Measurements from ENCODE around the gene FMN1.

Gene FMN1

GRCh38 chr15:33119865-33120264, 74.6 kb downstream of the FMN1 start:
- Histone ChIP-seq H3K4me1 (no peaks in the 10 kb centered on the region), H3K4me2 (ENCODE audit: low read length) (no peak overlapping the region), H3K9ac (no peak overlapping the region), H3K36me3 (ENCODE audit: control insufficient read depth, insufficient read depth, low read length) (no peaks in the 10 kb centered on the region), H3K79me2 (no peaks in the 10 kb centered on the region), H3K4me3 (ENCODE audit: low read depth, low read length) (no peak overlapping the region), H3K9me3 (ENCODE audit: control insufficient read depth, low read length) (no peaks in the 10 kb centered on the region), H3K27me3 (ENCODE audit: control insufficient read depth, insufficient read depth, low read length) (no peaks in the 10 kb centered on the region), H3K27ac (no peak overlapping the region), H2AFZ (no peak overlapping the region)
- TF ChIP-seq, protein P1, sequence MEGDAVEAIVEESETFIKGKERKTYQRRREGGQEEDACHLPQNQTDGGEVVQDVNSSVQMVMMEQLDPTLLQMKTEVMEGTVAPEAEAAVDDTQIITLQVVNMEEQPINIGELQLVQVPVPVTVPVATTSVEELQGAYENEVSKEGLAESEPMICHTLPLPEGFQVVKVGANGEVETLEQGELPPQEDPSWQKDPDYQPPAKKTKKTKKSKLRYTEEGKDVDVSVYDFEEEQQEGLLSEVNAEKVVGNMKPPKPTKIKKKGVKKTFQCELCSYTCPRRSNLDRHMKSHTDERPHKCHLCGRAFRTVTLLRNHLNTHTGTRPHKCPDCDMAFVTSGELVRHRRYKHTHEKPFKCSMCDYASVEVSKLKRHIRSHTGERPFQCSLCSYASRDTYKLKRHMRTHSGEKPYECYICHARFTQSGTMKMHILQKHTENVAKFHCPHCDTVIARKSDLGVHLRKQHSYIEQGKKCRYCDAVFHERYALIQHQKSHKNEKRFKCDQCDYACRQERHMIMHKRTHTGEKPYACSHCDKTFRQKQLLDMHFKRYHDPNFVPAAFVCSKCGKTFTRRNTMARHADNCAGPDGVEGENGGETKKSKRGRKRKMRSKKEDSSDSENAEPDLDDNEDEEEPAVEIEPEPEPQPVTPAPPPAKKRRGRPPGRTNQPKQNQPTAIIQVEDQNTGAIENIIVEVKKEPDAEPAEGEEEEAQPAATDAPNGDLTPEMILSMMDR (IDR thresholded peaks at IDR 0.05), result no peak

- no peak overlapping the region for H3K9ac ChIP-seq
Measured at GRCh38 chr15:33119273-33119672, 75.2 kb downstream of the FMN1 start.

GRCh38 chr15:33116198-33116597, 78.3 kb downstream of the FMN1 start:
- no peak overlapping the region for H3K4me3 ChIP-seq (ENCODE audit: low read depth, low read length)
- no peak overlapping the region for H3K9ac ChIP-seq
- no peak overlapping the region for H3K27ac ChIP-seq
- TF ChIP-seq, protein P1 (IDR thresholded peaks at IDR 0.05), result no peak
- H3K79me2 ChIP-seq, result no peaks in the 10 kb centered on the region
- no peak overlapping the region for H3K4me2 ChIP-seq (ENCODE audit: low read length)
- H3K9me3 ChIP-seq (ENCODE audit: control insufficient read depth, low read length), result no peaks in the 10 kb centered on the region
- H2AFZ ChIP-seq, result no peak overlapping the region
- no peaks in the 10 kb centered on the region for H3K4me1 ChIP-seq
- no peaks in the 10 kb centered on the region for H3K36me3 ChIP-seq (ENCODE audit: control insufficient read depth, insufficient read depth, low read length)
- H3K27me3 ChIP-seq (ENCODE audit: control insufficient read depth, insufficient read depth, low read length), result no peaks in the 10 kb centered on the region

More at GRCh38 chr15:33119273-33119672, 75.2 kb downstream of the FMN1 start:
- Histone ChIP-seq H3K36me3 (ENCODE audit: control insufficient read depth, insufficient read depth, low read length) (no peaks in the 10 kb centered on the region), H3K27me3 (ENCODE audit: control insufficient read depth, insufficient read depth, low read length) (no peaks in the 10 kb centered on the region), H2AFZ (no peak overlapping the region), H3K4me1 (no peaks in the 10 kb centered on the region), H3K27ac (no peak overlapping the region), H3K9me3 (ENCODE audit: control insufficient read depth, low read length) (no peaks in the 10 kb centered on the region), H3K79me2 (no peaks in the 10 kb centered on the region), H3K4me2 (ENCODE audit: low read length) (no peak overlapping the region), H3K4me3 (ENCODE audit: low read depth, low read length) (no peak overlapping the region)
- TF ChIP-seq, protein P1 (IDR thresholded peaks at IDR 0.05), result no peak

GRCh38 chr15:33115191-33115861, 79.2 kb downstream of the FMN1 start:
- H2AFZ ChIP-seq, result no peak overlapping the region
- no peak overlapping the region for H3K4me3 ChIP-seq (ENCODE audit: low read depth, low read length)
- no peaks in the 10 kb centered on the region for H3K27me3 ChIP-seq (ENCODE audit: control insufficient read depth, insufficient read depth, low read length)
- H3K36me3 ChIP-seq (ENCODE audit: control insufficient read depth, insufficient read depth, low read length), result no peaks in the 10 kb centered on the region
- TF ChIP-seq, protein P1 (IDR thresholded peaks at IDR 0.05), result no peak
- H3K9ac ChIP-seq, result no peak overlapping the region
- H3K27ac ChIP-seq, result no peak overlapping the region
- no peak overlapping the region for H3K4me2 ChIP-seq (ENCODE audit: low read length)
- no peaks in the 10 kb centered on the region for H3K79me2 ChIP-seq
- no peaks in the 10 kb centered on the region for H3K4me1 ChIP-seq
- no peaks in the 10 kb centered on the region for H3K9me3 ChIP-seq (ENCODE audit: control insufficient read depth, low read length)

DNA sequence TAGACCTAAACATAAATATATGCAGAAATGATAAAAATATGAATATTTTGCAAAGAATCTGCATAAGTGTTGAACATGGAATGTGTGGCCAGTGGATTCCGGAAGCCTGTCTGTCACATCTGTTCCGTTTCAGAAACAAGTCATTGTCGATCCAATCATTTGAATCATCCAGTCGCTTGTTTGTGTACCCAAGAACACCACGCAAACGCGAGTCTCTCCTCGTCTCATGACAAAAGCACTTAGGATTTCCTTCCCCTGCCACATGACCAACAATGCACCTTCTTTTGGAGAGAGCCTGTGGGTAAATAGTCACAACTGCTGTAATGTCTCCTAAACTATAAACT, 80.2 kb downstream of the FMN1 start:
- no peak overlapping the region for H3K9ac ChIP-seq
- TF ChIP-seq, protein P1 (IDR thresholded peaks at IDR 0.05), result no peak
- H3K4me1 ChIP-seq, result no peaks in the 10 kb centered on the region
- no peaks in the 10 kb centered on the region for H3K79me2 ChIP-seq
- H3K36me3 ChIP-seq (ENCODE audit: control insufficient read depth, insufficient read depth, low read length), result no peaks in the 10 kb centered on the region
- no peaks in the 10 kb centered on the region for H3K27me3 ChIP-seq (ENCODE audit: control insufficient read depth, insufficient read depth, low read length)
- no peak overlapping the region for H3K4me2 ChIP-seq (ENCODE audit: low read length)
- H3K4me3 ChIP-seq (ENCODE audit: low read depth, low read length), result no peak overlapping the region
- H3K9me3 ChIP-seq (ENCODE audit: control insufficient read depth, low read length), result no peaks in the 10 kb centered on the region
- H2AFZ ChIP-seq, result no peak overlapping the region
- H3K27ac ChIP-seq, result no peak overlapping the region

Measured in parathyroid adenoma (tissue), 2 donors.